ENCODE data around the gene RUNDC3A.

The RUNDC3A gene

GRCh38 chr17:44308320-44308818 lies at the start of gene RUNDC3A:
TSS of gene RUNDC3A (plus strand) at chr17:44308601. CDS start at chr17:44308833, 232 bp downstream.
- peak; percentile 69 for DNase-seq (ENCODE audit: low read depth, low spot score)

- no peak for DNase-seq (ENCODE audit: low read depth, low spot score)
Observed at GRCh38 chr17:44258811-44259351, 49.5 kb upstream of the RUNDC3A start.

- DNase-seq (ENCODE audit: low read depth, low spot score): no peak
Observed at GRCh38 chr17:44260296-44260695, 48.1 kb upstream of the RUNDC3A start.

- no peak for DNase-seq (ENCODE audit: low read depth, low spot score)
Observed at GRCh38 chr17:44262654-44263225, 45.7 kb upstream of the RUNDC3A start.

- no peak for DNase-seq (ENCODE audit: low read depth, low spot score)
Observed at GRCh38 chr17:44263345-44263902, 45.0 kb upstream of the RUNDC3A start.

- DNase-seq (ENCODE audit: low read depth, low spot score): no peak
Observed at GRCh38 chr17:44266402-44267164, 41.8 kb upstream of the RUNDC3A start.

- DNase-seq (ENCODE audit: low read depth, low spot score): no peak
Observed at GRCh38 chr17:44267165-44267455, 41.3 kb upstream of the RUNDC3A start.

GRCh38 chr17:44267818-44268490 lies 40.4 kb upstream of the RUNDC3A start, which contains the start of gene SLC4A1:
TSS of gene SLC4A1 (minus strand) at chr17:44268135. CDS start at chr17:44262866, 5,269 bp downstream.
- no peak for DNase-seq (ENCODE audit: low read depth, low spot score)

GRCh38 chr17:44268709-44269534 lies 39.5 kb upstream of the RUNDC3A start:
- no peak for DNase-seq (ENCODE audit: low read depth, low spot score)

- no peak for DNase-seq (ENCODE audit: low read depth, low spot score)
Observed at GRCh38 chr17:44269535-44270240, 38.7 kb upstream of the RUNDC3A start.

- DNase-seq (ENCODE audit: low read depth, low spot score): no peak
Observed at GRCh38 chr17:44272321-44272951, 36.0 kb upstream of the RUNDC3A start.

- DNase-seq (ENCODE audit: low read depth, low spot score): no peak
Observed at GRCh38 chr17:44272954-44273353, 35.4 kb upstream of the RUNDC3A start.

- DNase-seq (ENCODE audit: low read depth, low spot score): no peak
Observed at GRCh38 chr17:44273607-44274006, 34.8 kb upstream of the RUNDC3A start.

GRCh38 chr17:44277976-44278375 lies 30.4 kb upstream of the RUNDC3A start:
- DNase-seq (ENCODE audit: low read depth, low spot score): no peak

GRCh38 chr17:44279346-44279665 lies 29.1 kb upstream of the RUNDC3A start:
- DNase-seq (ENCODE audit: low read depth, low spot score): no peak

- DNase-seq (ENCODE audit: low read depth, low spot score): peak; percentile 48
Observed at GRCh38 chr17:44279666-44280391, 28.6 kb upstream of the RUNDC3A start.

- no peak for DNase-seq (ENCODE audit: low read depth, low spot score)
Observed at GRCh38 chr17:44280392-44280937, 27.9 kb upstream of the RUNDC3A start.

- no peak for DNase-seq (ENCODE audit: low read depth, low spot score)
Observed at GRCh38 chr17:44281570-44281969, 26.8 kb upstream of the RUNDC3A start.

- DNase-seq (ENCODE audit: low read depth, low spot score): no peak
Observed at GRCh38 chr17:44282264-44282663, 26.1 kb upstream of the RUNDC3A start.
